Ovary (tissue), 3 donors: Measurements from ENCODE around the gene CERS6.

Experiments
- EP300 ChIP-seq: sonication (generic); formaldehyde crosslinking; IDR thresholded peaks from one replicate; pipeline ENCODE4 v1.6.1; 2017; ENCODE audit warnings: antibody characterized with exemption
- POLR2A ChIP-seq: fragments of 450-650 bp; IDR thresholded peaks from one replicate; pipeline ENCODE4 v1.6.1; 2017; ENCODE audit warnings: antibody characterized with exemption, mild to moderate bottlenecking, moderate library complexity
- TF ChIP-seq, protein P1 (sequence below), 3 donors: fragments of 450-650 bp in 2 of 3; fragments of 200-600 bp in 1 of 3; IDR thresholded peaks; one replicate each; pipeline versions ENCODE4 v1.5.1 to v1.8.0; 2016 to 2022; ENCODE audit warnings: antibody characterized with exemption in 3 of 3, mild to moderate bottlenecking in 1 of 3
- donor health status: DM: no; HTN: no; CAD: no.

- no peak for TF ChIP-seq POLR2A
- TF ChIP-seq, protein P1, sequence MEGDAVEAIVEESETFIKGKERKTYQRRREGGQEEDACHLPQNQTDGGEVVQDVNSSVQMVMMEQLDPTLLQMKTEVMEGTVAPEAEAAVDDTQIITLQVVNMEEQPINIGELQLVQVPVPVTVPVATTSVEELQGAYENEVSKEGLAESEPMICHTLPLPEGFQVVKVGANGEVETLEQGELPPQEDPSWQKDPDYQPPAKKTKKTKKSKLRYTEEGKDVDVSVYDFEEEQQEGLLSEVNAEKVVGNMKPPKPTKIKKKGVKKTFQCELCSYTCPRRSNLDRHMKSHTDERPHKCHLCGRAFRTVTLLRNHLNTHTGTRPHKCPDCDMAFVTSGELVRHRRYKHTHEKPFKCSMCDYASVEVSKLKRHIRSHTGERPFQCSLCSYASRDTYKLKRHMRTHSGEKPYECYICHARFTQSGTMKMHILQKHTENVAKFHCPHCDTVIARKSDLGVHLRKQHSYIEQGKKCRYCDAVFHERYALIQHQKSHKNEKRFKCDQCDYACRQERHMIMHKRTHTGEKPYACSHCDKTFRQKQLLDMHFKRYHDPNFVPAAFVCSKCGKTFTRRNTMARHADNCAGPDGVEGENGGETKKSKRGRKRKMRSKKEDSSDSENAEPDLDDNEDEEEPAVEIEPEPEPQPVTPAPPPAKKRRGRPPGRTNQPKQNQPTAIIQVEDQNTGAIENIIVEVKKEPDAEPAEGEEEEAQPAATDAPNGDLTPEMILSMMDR (IDR thresholded peaks at IDR 0.05), result no peak
- TF ChIP-seq EP300, result no peak
Observed at GRCh38 chr2:168611896-168612650, 156.0 kb downstream of the CERS6 start.
